ENCODE measurements around the gene SERPINH1. TPM values are rescaled to one million over a fixed set of nuclear protein-coding genes. Genes with fewer than 3 reads are reported as not detected.

SERPINH1 gene
- total RNA-seq, 4 donors from 2014 or later, result 134 to 847 (median 280) TPM

GRCh38 chr11:75555079-75555811 lies 6.8 kb upstream of the SERPINH1 start:
- TF ChIP-seq, protein P1, sequence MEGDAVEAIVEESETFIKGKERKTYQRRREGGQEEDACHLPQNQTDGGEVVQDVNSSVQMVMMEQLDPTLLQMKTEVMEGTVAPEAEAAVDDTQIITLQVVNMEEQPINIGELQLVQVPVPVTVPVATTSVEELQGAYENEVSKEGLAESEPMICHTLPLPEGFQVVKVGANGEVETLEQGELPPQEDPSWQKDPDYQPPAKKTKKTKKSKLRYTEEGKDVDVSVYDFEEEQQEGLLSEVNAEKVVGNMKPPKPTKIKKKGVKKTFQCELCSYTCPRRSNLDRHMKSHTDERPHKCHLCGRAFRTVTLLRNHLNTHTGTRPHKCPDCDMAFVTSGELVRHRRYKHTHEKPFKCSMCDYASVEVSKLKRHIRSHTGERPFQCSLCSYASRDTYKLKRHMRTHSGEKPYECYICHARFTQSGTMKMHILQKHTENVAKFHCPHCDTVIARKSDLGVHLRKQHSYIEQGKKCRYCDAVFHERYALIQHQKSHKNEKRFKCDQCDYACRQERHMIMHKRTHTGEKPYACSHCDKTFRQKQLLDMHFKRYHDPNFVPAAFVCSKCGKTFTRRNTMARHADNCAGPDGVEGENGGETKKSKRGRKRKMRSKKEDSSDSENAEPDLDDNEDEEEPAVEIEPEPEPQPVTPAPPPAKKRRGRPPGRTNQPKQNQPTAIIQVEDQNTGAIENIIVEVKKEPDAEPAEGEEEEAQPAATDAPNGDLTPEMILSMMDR (IDR thresholded peaks at IDR 0.05), result no peak
- no peak for TF ChIP-seq POLR2A (IDR thresholded peaks at IDR 0.05)
- no peak for DNase-seq
- H3K27me3 ChIP-seq, result no peaks in the 10 kb centered on the region
- H3K4me1 ChIP-seq, result peaks cover 9 to 30% of the 10 kb centered on the region in 2 donors
- no peaks in the 10 kb centered on the region for H3K9me3 ChIP-seq
- peak overlapping the region in 1 of 2 donors; percentile 27 for H3K4me3 ChIP-seq
- intact Hi-C loops (cut with DNase I; ENCODE audit: low total_unique reads), result no loop called here
- no peaks in the 10 kb centered on the region for H3K36me3 ChIP-seq
- peak overlapping the region; percentile 94 to 97 for H3K27ac ChIP-seq

DNA sequence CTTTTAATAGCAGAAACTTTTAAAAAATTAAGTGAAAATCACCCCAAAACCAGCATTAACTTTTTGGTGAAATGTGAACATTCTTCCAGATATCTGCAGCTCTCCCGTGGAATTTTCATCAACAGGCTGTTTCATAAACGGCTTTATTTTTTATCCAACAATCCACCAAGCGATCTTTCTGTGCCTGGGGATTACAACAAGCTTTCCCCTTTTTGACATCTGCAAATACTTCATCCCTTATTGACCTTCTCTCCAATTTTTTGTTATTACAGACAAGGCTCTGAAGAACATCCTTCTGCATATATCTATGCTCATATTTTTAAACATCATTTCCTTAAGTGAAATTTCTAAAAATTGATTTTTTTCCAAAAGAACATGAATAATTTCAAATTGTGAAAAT lies 5.8 kb upstream of the SERPINH1 start:
- H3K4me1 ChIP-seq, result peaks cover 14 to 36% of the 10 kb centered on the region in 2 donors
- H3K4me3 ChIP-seq, result no peak overlapping the region
- TF ChIP-seq, protein P1 (IDR thresholded peaks at IDR 0.05), result no peak
- no peak for TF ChIP-seq POLR2A (IDR thresholded peaks at IDR 0.05)
- no peaks in the 10 kb centered on the region for H3K36me3 ChIP-seq
- intact Hi-C loops (cut with DNase I; ENCODE audit: low total_unique reads), result no loop called here
- H3K27ac ChIP-seq, result peak overlapping the region; percentile 99 to 100
- H3K9me3 ChIP-seq, result no peaks in the 10 kb centered on the region
- H3K27me3 ChIP-seq, result no peaks in the 10 kb centered on the region
- DNase-seq, result no peak

DNA sequence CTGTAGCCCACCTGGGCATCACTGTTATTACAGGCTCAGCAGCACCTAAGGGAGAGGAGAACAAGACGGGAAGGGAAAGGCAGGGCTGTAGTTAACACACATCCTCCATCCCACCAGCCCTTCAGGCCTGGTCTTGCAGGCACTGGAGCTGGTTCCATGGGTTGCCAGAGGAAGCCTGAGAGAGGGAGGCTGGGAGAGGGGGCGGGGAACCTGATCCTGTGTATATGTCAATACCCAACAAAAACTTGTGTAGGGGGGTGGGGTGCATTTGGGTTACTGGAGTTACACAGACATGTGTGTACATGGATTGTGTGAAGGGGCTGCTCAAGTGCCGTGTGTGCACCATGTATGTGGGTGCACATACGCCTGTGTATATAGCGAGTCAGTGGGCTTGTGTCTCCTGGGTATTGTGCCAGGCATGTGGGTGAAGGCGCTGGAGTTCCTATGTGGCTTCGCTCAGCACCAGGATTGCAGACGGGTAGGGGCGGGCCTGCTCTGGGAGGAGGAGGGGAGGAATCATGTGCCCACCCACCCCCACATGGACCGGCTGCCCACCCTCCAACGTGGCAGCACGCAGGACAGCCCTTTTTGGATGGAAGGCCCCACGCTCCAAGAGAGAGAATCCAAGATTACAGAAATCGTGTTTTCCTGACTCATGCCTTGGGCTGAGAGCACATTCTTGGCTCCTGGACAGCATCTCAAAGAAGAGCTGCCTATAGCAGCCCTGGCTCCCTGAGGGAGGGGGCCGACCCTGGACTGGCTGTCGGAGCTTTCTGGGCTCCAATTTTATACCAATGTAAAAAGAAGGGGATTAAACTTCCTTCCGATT lies 4.2 kb upstream of the SERPINH1 start:
- Histone ChIP-seq H3K36me3 (no peaks in the 10 kb centered on the region), H3K4me1 (peaks cover 15 to 36% of the 10 kb centered on the region in 2 donors), H3K27ac (peak overlapping the region; percentile 99 to 100), H3K9me3 (no peaks in the 10 kb centered on the region), H3K27me3 (no peaks in the 10 kb centered on the region), H3K4me3 (no peak overlapping the region)
- TF ChIP-seq, protein P1 (IDR thresholded peaks at IDR 0.05), result no peak
- no peak for TF ChIP-seq POLR2A (IDR thresholded peaks at IDR 0.05)
- peak; percentile 84 to 88 for DNase-seq
- intact Hi-C loops (cut with DNase I; ENCODE audit: low total_unique reads), result no loop called here

- DNase-seq, result peak; percentile 73 to 80
- H3K27ac ChIP-seq, result peak overlapping the region; percentile 99 to 100
- H3K27me3 ChIP-seq, result no peaks in the 10 kb centered on the region
- H3K4me1 ChIP-seq, result peaks cover 15 to 29% of the 10 kb centered on the region in 2 donors
- H3K36me3 ChIP-seq, result no peaks in the 10 kb centered on the region
- TF ChIP-seq, protein P1 (IDR thresholded peaks at IDR 0.05), result peak in 1 of 4 experiments; percentile 4
- peak in 1 of 2 donors; percentile 33 for TF ChIP-seq POLR2A (IDR thresholded peaks at IDR 0.05)
- H3K4me3 ChIP-seq, result peak overlapping the region in 1 of 2 donors; percentile 1
- no peaks in the 10 kb centered on the region for H3K9me3 ChIP-seq
- intact Hi-C loops (cut with DNase I; ENCODE audit: low total_unique reads), result no loop called here
Observed at GRCh38 chr11:75558939-75559843, 2.9 kb upstream of the SERPINH1 start.

All from uterus (tissue), 4 donors.